K562 (cell line): ENCODE measurements around the gene KCNH2. TPM values are rescaled to one million over a fixed set of nuclear protein-coding genes. Genes with fewer than 3 reads are reported as not detected.

ENCODE experiments used
- HMGN3 ChIP-seq: IDR thresholded peaks from 2 replicates; pipeline ENCODE4 v1.6.1; 2011; ENCODE audit warnings: borderline replicate concordance, low read depth, mild to moderate bottlenecking, mixed read lengths, low read length; ENCODE audit not compliant: insufficient read length; ENCODE audit errors: extremely low read depth
- MECOM ChIP-seq: fragments of 250-450 bp; sonication (Bioruptor Pico); IDR thresholded peaks from 2 replicates; pipeline ENCODE4 v1.8.0; 2022; ENCODE audit warnings: inconsistent platforms
- XRCC4 ChIP-seq: IDR thresholded peaks from one replicate; pipeline ENCODE4 v1.6.1; 2011; ENCODE audit not compliant: insufficient read depth, insufficient read length; ENCODE audit errors: extremely low read depth
- ZBTB1 ChIP-seq: sonication (generic); formaldehyde crosslinking; IDR thresholded peaks from 2 replicates; pipeline ENCODE4 v1.8.1; 2023; ENCODE audit warnings: missing genetic modification reagents, low read depth, mild to moderate bottlenecking, borderline replicate concordance
- ZC3H4 ChIP-seq: sonication (generic); formaldehyde crosslinking; IDR thresholded peaks from 2 replicates; pipeline ENCODE4 v1.9.0; 2021; ENCODE audit warnings: missing genetic modification reagents, borderline replicate concordance
- ZNF778 ChIP-seq: fragments of 450-650 bp; formaldehyde crosslinking; IDR thresholded peaks from 2 replicates; pipeline ENCODE4 v1.4.0; 2020; ENCODE audit warnings: mild to moderate bottlenecking, moderate library complexity
- polyA plus RNA-seq, 8 experiments: library from polyadenylated mRNA; depleted of rRNA in 4 of 8; stranded (reverse) in 5 of 8; unstranded in 3 of 8; fragments of >200 nt; fragmentation: Nextera tagmentation in 2 of 8; fragmentation: Illumina TruSeq in 1 of 8; extraction: Ambion mirVana in 2 of 8; extraction: Trizol in 1 of 8; gene quantifications; 2 replicates each; pipeline versions ENCODE4 v1.2.1 to v1.2.3, GENCODE V29; 2011 to 2014; ENCODE audit warnings: inconsistent platforms in 1 of 8, missing spikeins in 1 of 8
- total RNA-seq, 7 experiments: library from RNA; depleted of rRNA in 6 of 7; stranded (reverse); fragments of >200 nt in 6 of 7; fragmentation: Illumina TruSeq in 2 of 7; extraction: Trizol in 2 of 7; gene quantifications; 2 replicates each; pipeline versions ENCODE4 v1.2.1 to v1.2.3, GENCODE V29; 2011 to 2021; ENCODE audit warnings: low replicate concordance in 1 of 7
- TF ChIP-seq, protein P1 (sequence below): fragments of 450-650 bp; IDR thresholded peaks from 2 replicates; pipeline ENCODE4 v1.6.1; 2016; ENCODE audit warnings: mild to moderate bottlenecking, moderate library complexity
- TF ChIP-seq, protein P2 (sequence below): fragments of 450-650 bp; IDR thresholded peaks from 2 replicates; pipeline ENCODE4 v1.6.1; 2016; ENCODE audit warnings: mild to moderate bottlenecking
- TF ChIP-seq, protein P3 (sequence below): sonication (generic); formaldehyde crosslinking; IDR thresholded peaks from 2 replicates; pipeline ENCODE4 v1.8.1; 2022; ENCODE audit warnings: missing genetic modification reagents

The KCNH2 gene
- total and polyA plus RNA-seq, 9 of the 15 experiments (the other 6 are each of a cell fraction or from before 2014, with no cell fraction given), result 18.1 to 368 (median 218) TPM

DNA sequence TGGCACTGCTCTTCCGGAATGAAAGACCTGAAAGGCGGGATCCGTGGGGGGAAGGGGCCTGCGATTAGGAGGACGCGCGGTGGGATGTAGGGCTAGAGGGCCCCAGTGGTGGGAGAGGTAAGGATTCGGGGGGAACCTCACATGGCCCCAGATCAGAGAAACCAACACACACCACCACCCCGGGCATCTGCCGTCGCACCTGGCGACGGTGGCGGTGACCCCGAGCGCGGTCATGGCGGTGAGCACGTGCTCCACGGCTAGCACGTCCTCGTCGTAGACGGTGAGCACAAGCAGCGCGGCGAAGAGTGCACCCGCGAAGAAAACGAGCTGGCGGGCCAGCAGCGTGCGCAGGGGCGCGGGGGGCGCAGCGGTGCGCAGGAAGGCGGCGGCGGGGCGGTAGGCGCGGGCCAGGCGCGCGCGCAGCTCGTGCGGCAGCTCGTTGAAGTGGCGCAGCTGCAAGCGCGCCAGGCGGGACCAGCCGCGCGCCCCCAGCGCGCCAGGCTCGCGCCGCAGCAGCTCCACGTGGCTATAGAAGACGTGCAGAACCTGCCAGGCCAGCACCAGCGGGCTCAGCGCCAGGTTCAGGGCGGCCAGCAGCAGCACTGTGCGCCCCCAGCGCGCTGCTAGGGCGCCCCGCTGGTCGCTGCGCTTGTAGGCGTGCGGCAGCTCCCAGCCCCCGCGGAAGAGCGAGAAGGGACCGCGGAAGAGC lies 40.5 kb upstream of the KCNH2 start (continued):
- TF ChIP-seq, protein P1, sequence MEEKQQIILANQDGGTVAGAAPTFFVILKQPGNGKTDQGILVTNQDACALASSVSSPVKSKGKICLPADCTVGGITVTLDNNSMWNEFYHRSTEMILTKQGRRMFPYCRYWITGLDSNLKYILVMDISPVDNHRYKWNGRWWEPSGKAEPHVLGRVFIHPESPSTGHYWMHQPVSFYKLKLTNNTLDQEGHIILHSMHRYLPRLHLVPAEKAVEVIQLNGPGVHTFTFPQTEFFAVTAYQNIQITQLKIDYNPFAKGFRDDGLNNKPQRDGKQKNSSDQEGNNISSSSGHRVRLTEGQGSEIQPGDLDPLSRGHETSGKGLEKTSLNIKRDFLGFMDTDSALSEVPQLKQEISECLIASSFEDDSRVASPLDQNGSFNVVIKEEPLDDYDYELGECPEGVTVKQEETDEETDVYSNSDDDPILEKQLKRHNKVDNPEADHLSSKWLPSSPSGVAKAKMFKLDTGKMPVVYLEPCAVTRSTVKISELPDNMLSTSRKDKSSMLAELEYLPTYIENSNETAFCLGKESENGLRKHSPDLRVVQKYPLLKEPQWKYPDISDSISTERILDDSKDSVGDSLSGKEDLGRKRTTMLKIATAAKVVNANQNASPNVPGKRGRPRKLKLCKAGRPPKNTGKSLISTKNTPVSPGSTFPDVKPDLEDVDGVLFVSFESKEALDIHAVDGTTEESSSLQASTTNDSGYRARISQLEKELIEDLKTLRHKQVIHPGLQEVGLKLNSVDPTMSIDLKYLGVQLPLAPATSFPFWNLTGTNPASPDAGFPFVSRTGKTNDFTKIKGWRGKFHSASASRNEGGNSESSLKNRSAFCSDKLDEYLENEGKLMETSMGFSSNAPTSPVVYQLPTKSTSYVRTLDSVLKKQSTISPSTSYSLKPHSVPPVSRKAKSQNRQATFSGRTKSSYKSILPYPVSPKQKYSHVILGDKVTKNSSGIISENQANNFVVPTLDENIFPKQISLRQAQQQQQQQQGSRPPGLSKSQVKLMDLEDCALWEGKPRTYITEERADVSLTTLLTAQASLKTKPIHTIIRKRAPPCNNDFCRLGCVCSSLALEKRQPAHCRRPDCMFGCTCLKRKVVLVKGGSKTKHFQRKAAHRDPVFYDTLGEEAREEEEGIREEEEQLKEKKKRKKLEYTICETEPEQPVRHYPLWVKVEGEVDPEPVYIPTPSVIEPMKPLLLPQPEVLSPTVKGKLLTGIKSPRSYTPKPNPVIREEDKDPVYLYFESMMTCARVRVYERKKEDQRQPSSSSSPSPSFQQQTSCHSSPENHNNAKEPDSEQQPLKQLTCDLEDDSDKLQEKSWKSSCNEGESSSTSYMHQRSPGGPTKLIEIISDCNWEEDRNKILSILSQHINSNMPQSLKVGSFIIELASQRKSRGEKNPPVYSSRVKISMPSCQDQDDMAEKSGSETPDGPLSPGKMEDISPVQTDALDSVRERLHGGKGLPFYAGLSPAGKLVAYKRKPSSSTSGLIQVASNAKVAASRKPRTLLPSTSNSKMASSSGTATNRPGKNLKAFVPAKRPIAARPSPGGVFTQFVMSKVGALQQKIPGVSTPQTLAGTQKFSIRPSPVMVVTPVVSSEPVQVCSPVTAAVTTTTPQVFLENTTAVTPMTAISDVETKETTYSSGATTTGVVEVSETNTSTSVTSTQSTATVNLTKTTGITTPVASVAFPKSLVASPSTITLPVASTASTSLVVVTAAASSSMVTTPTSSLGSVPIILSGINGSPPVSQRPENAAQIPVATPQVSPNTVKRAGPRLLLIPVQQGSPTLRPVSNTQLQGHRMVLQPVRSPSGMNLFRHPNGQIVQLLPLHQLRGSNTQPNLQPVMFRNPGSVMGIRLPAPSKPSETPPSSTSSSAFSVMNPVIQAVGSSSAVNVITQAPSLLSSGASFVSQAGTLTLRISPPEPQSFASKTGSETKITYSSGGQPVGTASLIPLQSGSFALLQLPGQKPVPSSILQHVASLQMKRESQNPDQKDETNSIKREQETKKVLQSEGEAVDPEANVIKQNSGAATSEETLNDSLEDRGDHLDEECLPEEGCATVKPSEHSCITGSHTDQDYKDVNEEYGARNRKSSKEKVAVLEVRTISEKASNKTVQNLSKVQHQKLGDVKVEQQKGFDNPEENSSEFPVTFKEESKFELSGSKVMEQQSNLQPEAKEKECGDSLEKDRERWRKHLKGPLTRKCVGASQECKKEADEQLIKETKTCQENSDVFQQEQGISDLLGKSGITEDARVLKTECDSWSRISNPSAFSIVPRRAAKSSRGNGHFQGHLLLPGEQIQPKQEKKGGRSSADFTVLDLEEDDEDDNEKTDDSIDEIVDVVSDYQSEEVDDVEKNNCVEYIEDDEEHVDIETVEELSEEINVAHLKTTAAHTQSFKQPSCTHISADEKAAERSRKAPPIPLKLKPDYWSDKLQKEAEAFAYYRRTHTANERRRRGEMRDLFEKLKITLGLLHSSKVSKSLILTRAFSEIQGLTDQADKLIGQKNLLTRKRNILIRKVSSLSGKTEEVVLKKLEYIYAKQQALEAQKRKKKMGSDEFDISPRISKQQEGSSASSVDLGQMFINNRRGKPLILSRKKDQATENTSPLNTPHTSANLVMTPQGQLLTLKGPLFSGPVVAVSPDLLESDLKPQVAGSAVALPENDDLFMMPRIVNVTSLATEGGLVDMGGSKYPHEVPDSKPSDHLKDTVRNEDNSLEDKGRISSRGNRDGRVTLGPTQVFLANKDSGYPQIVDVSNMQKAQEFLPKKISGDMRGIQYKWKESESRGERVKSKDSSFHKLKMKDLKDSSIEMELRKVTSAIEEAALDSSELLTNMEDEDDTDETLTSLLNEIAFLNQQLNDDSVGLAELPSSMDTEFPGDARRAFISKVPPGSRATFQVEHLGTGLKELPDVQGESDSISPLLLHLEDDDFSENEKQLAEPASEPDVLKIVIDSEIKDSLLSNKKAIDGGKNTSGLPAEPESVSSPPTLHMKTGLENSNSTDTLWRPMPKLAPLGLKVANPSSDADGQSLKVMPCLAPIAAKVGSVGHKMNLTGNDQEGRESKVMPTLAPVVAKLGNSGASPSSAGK, result 0 out of 2 replicates have a peak, but pooled peaks have one; percentile 44
- no peak for TF ChIP-seq MECOM
- peak; percentile 9 for TF ChIP-seq HMGN3
- no peak for TF ChIP-seq ZNF778 (CRISPR knock-in tag)
- TF ChIP-seq, protein P2, sequence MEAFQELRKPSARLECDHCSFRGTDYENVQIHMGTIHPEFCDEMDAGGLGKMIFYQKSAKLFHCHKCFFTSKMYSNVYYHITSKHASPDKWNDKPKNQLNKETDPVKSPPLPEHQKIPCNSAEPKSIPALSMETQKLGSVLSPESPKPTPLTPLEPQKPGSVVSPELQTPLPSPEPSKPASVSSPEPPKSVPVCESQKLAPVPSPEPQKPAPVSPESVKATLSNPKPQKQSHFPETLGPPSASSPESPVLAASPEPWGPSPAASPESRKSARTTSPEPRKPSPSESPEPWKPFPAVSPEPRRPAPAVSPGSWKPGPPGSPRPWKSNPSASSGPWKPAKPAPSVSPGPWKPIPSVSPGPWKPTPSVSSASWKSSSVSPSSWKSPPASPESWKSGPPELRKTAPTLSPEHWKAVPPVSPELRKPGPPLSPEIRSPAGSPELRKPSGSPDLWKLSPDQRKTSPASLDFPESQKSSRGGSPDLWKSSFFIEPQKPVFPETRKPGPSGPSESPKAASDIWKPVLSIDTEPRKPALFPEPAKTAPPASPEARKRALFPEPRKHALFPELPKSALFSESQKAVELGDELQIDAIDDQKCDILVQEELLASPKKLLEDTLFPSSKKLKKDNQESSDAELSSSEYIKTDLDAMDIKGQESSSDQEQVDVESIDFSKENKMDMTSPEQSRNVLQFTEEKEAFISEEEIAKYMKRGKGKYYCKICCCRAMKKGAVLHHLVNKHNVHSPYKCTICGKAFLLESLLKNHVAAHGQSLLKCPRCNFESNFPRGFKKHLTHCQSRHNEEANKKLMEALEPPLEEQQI, result no peak
- TF ChIP-seq ZC3H4 (CRISPR knock-in tag), result 0 out of 2 replicates have a peak, but pooled peaks have one; percentile 40
- TF ChIP-seq, protein P3, sequence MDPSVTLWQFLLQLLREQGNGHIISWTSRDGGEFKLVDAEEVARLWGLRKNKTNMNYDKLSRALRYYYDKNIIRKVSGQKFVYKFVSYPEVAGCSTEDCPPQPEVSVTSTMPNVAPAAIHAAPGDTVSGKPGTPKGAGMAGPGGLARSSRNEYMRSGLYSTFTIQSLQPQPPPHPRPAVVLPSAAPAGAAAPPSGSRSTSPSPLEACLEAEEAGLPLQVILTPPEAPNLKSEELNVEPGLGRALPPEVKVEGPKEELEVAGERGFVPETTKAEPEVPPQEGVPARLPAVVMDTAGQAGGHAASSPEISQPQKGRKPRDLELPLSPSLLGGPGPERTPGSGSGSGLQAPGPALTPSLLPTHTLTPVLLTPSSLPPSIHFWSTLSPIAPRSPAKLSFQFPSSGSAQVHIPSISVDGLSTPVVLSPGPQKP (CRISPR knock-in tag), result no peak
- TF ChIP-seq XRCC4, result no peak
- 0 out of 2 replicates have a peak, but pooled peaks have one; percentile 27 for TF ChIP-seq ZBTB1 (CRISPR knock-in tag)
